Type B pancreatic cell (in vitro differentiated cells): ENCODE results near the gene GRK1. TPM values are rescaled to one million over a fixed set of nuclear protein-coding genes. Genes with fewer than 3 reads are reported as not detected.
"Not testable (repeated sequence)": the region's sequence is repeated elsewhere in the genome, so short reads cannot be mapped to it uniquely, and the experiment has no call there.

Experiments used
- DNase-seq: peaks from one replicate; pipeline ENCODE4 v3.0.0; 2021; ENCODE audit warnings: mixed read lengths; ENCODE audit not compliant: unreplicated experiment; ENCODE audit errors: extremely low spot score
- H3K27ac Mint-ChIP-seq: 2 replicates; pipeline ENCODE4 v1.8.0; 2021; ENCODE audit warnings: mild to moderate bottlenecking, mixed read lengths
- H3K27me3 Mint-ChIP-seq: 2 replicates; pipeline ENCODE4 v1.8.0; 2021; ENCODE audit warnings: mixed read lengths
- H3K36me3 Mint-ChIP-seq: 2 replicates; pipeline ENCODE4 v1.8.0; 2021; ENCODE audit warnings: mixed read lengths
- H3K4me1 Mint-ChIP-seq: one replicate; pipeline ENCODE4 v1.8.0; 2021; ENCODE audit warnings: mixed read lengths; ENCODE audit not compliant: unreplicated experiment
- H3K4me3 Mint-ChIP-seq: 2 replicates; pipeline ENCODE4 v1.8.0; 2021; ENCODE audit warnings: mild to moderate bottlenecking, mixed read lengths
- H3K9me3 Mint-ChIP-seq: 2 replicates; pipeline ENCODE4 v1.8.0; 2021; ENCODE audit warnings: mixed read lengths
- CTCF ChIP-seq: fragments of 200-600 bp; sonication (generic); conservative IDR thresholded peaks from 2 replicates; pipeline ENCODE4 v1.5.0; 2021; ENCODE audit warnings: antibody characterized with exemption, mild to moderate bottlenecking
- total RNA-seq: library from RNA; stranded (reverse); gene quantifications from 2 replicates; pipeline ENCODE4 v1.2.1, GENCODE V29; 2021; ENCODE audit warnings: low replicate concordance

The GRK1 gene
- total RNA-seq, 1 donor from 2014 or later, result 0.85 TPM

GRCh38 chr13:113621498-113621897 lies 45.5 kb upstream of the GRK1 start:
- peak; percentile 64 for TF ChIP-seq CTCF
- H3K27me3 Mint-ChIP-seq, result not testable (repeated sequence)
- peaks cover 20% of the 10 kb centered on the region for H3K36me3 Mint-ChIP-seq

GRCh38 chr13:113621986-113622550 lies 45.0 kb upstream of the GRK1 start:
- not testable (repeated sequence) for H3K4me1 Mint-ChIP-seq, DNase-seq, H3K27ac Mint-ChIP-seq, H3K27me3 Mint-ChIP-seq, H3K4me3 Mint-ChIP-seq, H3K9me3 Mint-ChIP-seq
- H3K36me3 Mint-ChIP-seq, result peaks cover 20% of the 10 kb centered on the region

More at GRCh38 chr13:113621498-113621897, 45.5 kb upstream of the GRK1 start:
- H3K9me3 Mint-ChIP-seq, DNase-seq, H3K27ac Mint-ChIP-seq, H3K4me1 Mint-ChIP-seq, H3K4me3 Mint-ChIP-seq: not testable (repeated sequence)

- no peak overlapping the region for H3K27ac Mint-ChIP-seq
- peaks cover 20% of the 10 kb centered on the region for H3K36me3 Mint-ChIP-seq
- no peaks in the 10 kb centered on the region for H3K27me3 Mint-ChIP-seq
- peaks cover 5% of the 10 kb centered on the region for H3K4me1 Mint-ChIP-seq
- H3K9me3 Mint-ChIP-seq, result no peaks in the 10 kb centered on the region
- DNase-seq, result no peak
- no peak overlapping the region for H3K4me3 Mint-ChIP-seq
- TF ChIP-seq CTCF, result no peak
These were observed 44.1 kb upstream of the GRK1 start for GRCh38 chr13:113622791-113623490.

GRCh38 chr13:113623491-113624234 lies 43.4 kb upstream of the GRK1 start:
- H3K27me3 Mint-ChIP-seq, result no peaks in the 10 kb centered on the region
- DNase-seq, result no peak
- H3K36me3 Mint-ChIP-seq, result peaks cover 17% of the 10 kb centered on the region
- TF ChIP-seq CTCF, result no peak
- H3K4me1 Mint-ChIP-seq, result peaks cover 5% of the 10 kb centered on the region
- no peak overlapping the region for H3K4me3 Mint-ChIP-seq
- no peak overlapping the region for H3K27ac Mint-ChIP-seq
- H3K9me3 Mint-ChIP-seq, result no peaks in the 10 kb centered on the region

GRCh38 chr13:113624235-113624587 lies 42.8 kb upstream of the GRK1 start:
- peaks cover 15% of the 10 kb centered on the region for H3K36me3 Mint-ChIP-seq

GRCh38 chr13:113624640-113625304 lies 42.2 kb upstream of the GRK1 start:
- not testable (repeated sequence) for DNase-seq, H3K4me3 Mint-ChIP-seq, H3K27me3 Mint-ChIP-seq, H3K27ac Mint-ChIP-seq, H3K4me1 Mint-ChIP-seq, H3K9me3 Mint-ChIP-seq
- peaks cover 18% of the 10 kb centered on the region for H3K36me3 Mint-ChIP-seq

More at GRCh38 chr13:113624235-113624587, 42.8 kb upstream of the GRK1 start:
- no peaks in the 10 kb centered on the region for H3K9me3 Mint-ChIP-seq
- H3K27me3 Mint-ChIP-seq, result no peaks in the 10 kb centered on the region
- H3K27ac Mint-ChIP-seq, result no peak overlapping the region
- peaks cover 5% of the 10 kb centered on the region for H3K4me1 Mint-ChIP-seq
- no peak for DNase-seq
- TF ChIP-seq CTCF, result no peak
- no peak overlapping the region for H3K4me3 Mint-ChIP-seq
